H9 (cell line): ENCODE data around the gene AFF1. TPM values are rescaled to one million over a fixed set of nuclear protein-coding genes. Genes with fewer than 3 reads are reported as not detected.

Experiments used
- DNase-seq: peaks from one replicate; pipeline ENCODE4 v3.0.0-alpha.2; 2017
- H2AFZ ChIP-seq: one replicate; pipeline ENCODE4 v1.6.1; 2013; ENCODE audit warnings: mild to moderate bottlenecking, low read length, control low read depth, moderate library complexity
- H2AK5ac ChIP-seq: 2 replicates; pipeline ENCODE4 v1.6.1; 2013; ENCODE audit warnings: low read length, control low read depth, mixed read lengths; ENCODE audit not compliant: insufficient read length
- H2BK120ac ChIP-seq: one replicate; pipeline ENCODE4 v1.6.1; 2013; ENCODE audit warnings: low read depth, mild to moderate bottlenecking, low read length, control low read depth, inconsistent platforms; ENCODE audit not compliant: poor library complexity, severe bottlenecking
- H2BK12ac ChIP-seq: 2 replicates; pipeline ENCODE4 v1.6.1; 2013; ENCODE audit warnings: low read length, control low read depth, mixed read lengths, low read depth; ENCODE audit not compliant: insufficient read length
- H2BK15ac ChIP-seq: 2 replicates; pipeline ENCODE4 v1.6.1; 2013; ENCODE audit warnings: low read depth, low read length, control low read depth
- H2BK20ac ChIP-seq: one replicate; pipeline ENCODE4 v1.6.1; 2013; ENCODE audit warnings: low read depth, mild to moderate bottlenecking, low read length, control low read depth, inconsistent platforms; ENCODE audit not compliant: poor library complexity, severe bottlenecking
- H2BK5ac ChIP-seq: 2 replicates; pipeline ENCODE4 v1.6.1; 2013; ENCODE audit warnings: low read length, control low read depth, mixed read lengths; ENCODE audit not compliant: insufficient read length
- H3K14ac ChIP-seq: 2 replicates; pipeline ENCODE4 v1.6.1; 2013; ENCODE audit warnings: low read length, control low read depth; ENCODE audit not compliant: insufficient read depth
- H3K18ac ChIP-seq: 2 replicates; pipeline ENCODE4 v1.6.1; 2013; ENCODE audit warnings: low read depth, mild to moderate bottlenecking, mixed read lengths, low read length, control low read depth; ENCODE audit not compliant: insufficient read length
- H3K23ac ChIP-seq: 2 replicates; pipeline ENCODE4 v1.6.1; 2013; ENCODE audit warnings: low read length, control low read depth, mixed read lengths, low read depth; ENCODE audit not compliant: insufficient read length
- H3K23me2 ChIP-seq: 2 replicates; pipeline ENCODE4 v1.6.1; 2013; ENCODE audit warnings: low read depth, mild to moderate bottlenecking, mixed read lengths, low read length, control low read depth; ENCODE audit not compliant: insufficient read length, poor library complexity, severe bottlenecking
- H3K27ac ChIP-seq: 2 replicates; pipeline ENCODE4 v1.5.1; 2013; ENCODE audit warnings: low read length, control low read depth, mixed read lengths, low read depth; ENCODE audit not compliant: insufficient read length
- H3K27me3 ChIP-seq: 2 replicates; pipeline ENCODE4 v1.6.1; 2013; ENCODE audit warnings: low read length, control low read depth, inconsistent platforms; ENCODE audit not compliant: insufficient read depth
- H3K4ac ChIP-seq: 2 replicates; pipeline ENCODE4 v1.6.1; 2013; ENCODE audit warnings: low read depth, mild to moderate bottlenecking, control low read depth, inconsistent platforms, low read length, moderate library complexity
- H3K4me1 ChIP-seq: 2 replicates; pipeline ENCODE4 v1.6.1; 2013; ENCODE audit warnings: low read length, control low read depth, inconsistent platforms; ENCODE audit not compliant: insufficient read depth
- H3K4me2 ChIP-seq: 2 replicates; pipeline ENCODE4 v1.6.1; 2013; ENCODE audit warnings: low read length, control low read depth, mixed read lengths; ENCODE audit not compliant: insufficient read length, insufficient read depth
- H3K56ac ChIP-seq: 2 replicates; pipeline ENCODE4 v1.6.1; 2013; ENCODE audit warnings: low read depth, mild to moderate bottlenecking, mixed read lengths, low read length, control low read depth; ENCODE audit not compliant: insufficient read length
- H3K79me1 ChIP-seq: 2 replicates; pipeline ENCODE4 v1.6.1; 2013; ENCODE audit warnings: low read depth, mild to moderate bottlenecking, moderate library complexity, low read length, control low read depth, inconsistent platforms; ENCODE audit not compliant: insufficient read depth, poor library complexity, severe bottlenecking
- H3K79me2 ChIP-seq: 2 replicates; pipeline ENCODE4 v1.6.1; 2013; ENCODE audit warnings: low read length, control low read depth, inconsistent platforms; ENCODE audit not compliant: insufficient read depth
- H3K9ac ChIP-seq: 2 replicates; pipeline ENCODE4 v1.6.1; 2013; ENCODE audit warnings: low read length, control low read depth, mixed read lengths; ENCODE audit not compliant: insufficient read length; ENCODE audit errors: extremely low read depth
- H3K9me3 ChIP-seq: one replicate; pipeline ENCODE4 v1.6.1; 2013; ENCODE audit warnings: low read depth, low read length, inconsistent platforms; ENCODE audit not compliant: control insufficient read depth
- H3T11ph ChIP-seq: one replicate; pipeline ENCODE4 v1.6.1; 2013; ENCODE audit warnings: mild to moderate bottlenecking, low read length, control low read depth, inconsistent platforms
- H4K20me1 ChIP-seq: one replicate; pipeline ENCODE4 v1.6.1; 2013; ENCODE audit not compliant: control insufficient read depth, insufficient read length, insufficient read depth
- H4K5ac ChIP-seq: 2 replicates; pipeline ENCODE4 v1.6.1; 2013; ENCODE audit warnings: low read depth, mild to moderate bottlenecking, mixed read lengths, low read length, control low read depth; ENCODE audit not compliant: insufficient read length
- H4K8ac ChIP-seq: replicated peaks from 2 replicates; pipeline ENCODE4 v1.6.1; 2013; ENCODE audit warnings: low read length, control low read depth, mixed read lengths, low read depth; ENCODE audit not compliant: insufficient read length
- H4K91ac ChIP-seq: 2 replicates; pipeline ENCODE4 v1.6.1; 2013; ENCODE audit warnings: low read depth, mild to moderate bottlenecking, moderate library complexity, mixed read lengths, low read length, control low read depth; ENCODE audit not compliant: insufficient read length
- H3K27ac Mint-ChIP-seq, 3 experiments: 2 replicates in 2 of 3; 3 replicates in 1 of 3; pipeline ENCODE4 v1.8.0; 2020 to 2021; ENCODE audit warnings: mixed read lengths in 3 of 3, mild to moderate bottlenecking in 1 of 3, moderate library complexity in 1 of 3
- H3K27me3 Mint-ChIP-seq: 2 replicates; pipeline ENCODE4 v1.8.0; 2021; ENCODE audit warnings: low read depth, mild to moderate bottlenecking, moderate library complexity, mixed read lengths
- H3K36me3 Mint-ChIP-seq, 3 experiments: 2 replicates in 2 of 3; 3 replicates in 1 of 3; pipeline ENCODE4 v1.8.0; 2020 to 2021; ENCODE audit warnings: low read depth in 3 of 3, mixed read lengths in 3 of 3; ENCODE audit not compliant: insufficient read depth in 1 of 3
- H3K4me1 Mint-ChIP-seq, 2 experiments: 2 replicates each; pipeline ENCODE4 v1.8.0; 2020; ENCODE audit warnings: mixed read lengths in 2 of 2
- H3K4me3 Mint-ChIP-seq, 2 experiments: 2 replicates in 1 of 2; 3 replicates in 1 of 2; pipeline ENCODE4 v1.8.0; 2020 to 2021; ENCODE audit warnings: mild to moderate bottlenecking in 2 of 2, mixed read lengths in 2 of 2, moderate library complexity in 1 of 2
- H3K9me3 Mint-ChIP-seq, 2 experiments: 2 replicates in 1 of 2; 3 replicates in 1 of 2; pipeline ENCODE4 v1.8.0; 2020; ENCODE audit warnings: mild to moderate bottlenecking in 2 of 2, mixed read lengths in 2 of 2, moderate library complexity in 1 of 2
- WGBS: extraction: QIAGEN DNeasy Blood & Tissue Kit; methylation state at CpG from one replicate; pipeline ENCODE4 v1.1.7; 2013; ENCODE audit warnings: missing lambda C conversion rate, low lambda C conversion rate, mixed read lengths; ENCODE audit not compliant: insufficient read length; ENCODE audit errors: extremely low coverage; 5-methylcytosine and 5-hydroxymethylcytosine counted together
- total RNA-seq: library from RNA; stranded (reverse); gene quantifications from 2 replicates; pipeline ENCODE4 v1.2.1, GENCODE V29; 2021
- TF ChIP-seq, protein P1 (sequence below): fragments of 200-600 bp; sonication (generic); conservative IDR thresholded peaks from 3 replicates; pipeline ENCODE4 v1.8.0; 2021; ENCODE audit warnings: antibody characterized with exemption, mild to moderate bottlenecking

The AFF1 gene
- total RNA-seq, 1 experiment from 2014 or later = 74.5 TPM

DNA sequence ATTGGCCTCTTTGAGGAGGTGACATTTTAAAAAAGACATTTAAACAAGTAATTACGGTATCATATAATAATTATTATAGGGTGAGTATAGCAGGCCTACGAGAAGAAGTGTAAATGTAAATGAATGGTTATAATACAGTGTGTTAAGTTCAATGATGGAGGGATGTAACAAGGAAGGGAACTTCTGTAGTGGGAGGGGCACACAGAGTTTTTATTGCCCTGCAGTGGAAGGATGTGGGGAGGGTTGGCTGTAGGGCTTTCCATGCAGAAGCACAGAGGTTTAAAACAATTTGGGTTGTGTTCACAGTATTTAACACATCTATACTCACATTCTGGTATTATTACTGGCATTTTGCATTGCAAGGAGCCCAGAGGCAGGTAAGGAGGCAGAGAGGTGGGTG lies 41.1 kb downstream of the AFF1 start:
- Histone ChIP-seq H4K20me1 (no peaks in the 10 kb centered on the region), H2BK5ac (no peak overlapping the region), H3K9ac (no peak overlapping the region), H4K5ac (no peak overlapping the region), H3K56ac (no peak overlapping the region), H3K4me2 (no peak overlapping the region), H3K79me2 (peaks cover 18% of the 10 kb centered on the region; the same call in 1 of the 2 replicates), H2BK20ac (no peak overlapping the region), H3K27ac (no peak overlapping the region), H4K8ac (no peak overlapping the region), H3K23ac (no peak overlapping the region), H3K18ac (no peak overlapping the region), H3K4me1 (peaks cover 6% of the 10 kb centered on the region; the same call in 1 of the 2 replicates), H2BK120ac (no peak overlapping the region), H2BK15ac (no peak overlapping the region), H3K4ac (no peak overlapping the region), H3K14ac (no peak overlapping the region), H2BK12ac (no peak overlapping the region), H3T11ph (no peak overlapping the region), H3K9me3 (no peaks in the 10 kb centered on the region), H3K23me2 (no peaks in the 10 kb centered on the region), H2AK5ac (no peak overlapping the region), H2AFZ (no peak overlapping the region), H4K91ac (no peak overlapping the region), H3K27me3 (no peaks in the 10 kb centered on the region), H3K79me1 (no peaks in the 10 kb centered on the region)
- WGBS = 100% methylated on average over 2 of the region's 2 CpGs
- Mint-ChIP-seq H3K4me1 (peaks cover 34 to 42% of the 10 kb centered on the region in 2 experiments), H3K9me3 (no peaks in the 10 kb centered on the region), H3K27ac (peak overlapping the region in 1 of 3 experiments; percentile 29; a peak in 2 of 7 replicates), H3K4me3 (no peak overlapping the region), H3K36me3 (peaks cover 0 to 4% (median 0%) of the 10 kb centered on the region in 3 experiments; a peak in 3 of 7 replicates), H3K27me3 (no peaks in the 10 kb centered on the region)
- DNase-seq = no peak
- TF ChIP-seq, protein P1, sequence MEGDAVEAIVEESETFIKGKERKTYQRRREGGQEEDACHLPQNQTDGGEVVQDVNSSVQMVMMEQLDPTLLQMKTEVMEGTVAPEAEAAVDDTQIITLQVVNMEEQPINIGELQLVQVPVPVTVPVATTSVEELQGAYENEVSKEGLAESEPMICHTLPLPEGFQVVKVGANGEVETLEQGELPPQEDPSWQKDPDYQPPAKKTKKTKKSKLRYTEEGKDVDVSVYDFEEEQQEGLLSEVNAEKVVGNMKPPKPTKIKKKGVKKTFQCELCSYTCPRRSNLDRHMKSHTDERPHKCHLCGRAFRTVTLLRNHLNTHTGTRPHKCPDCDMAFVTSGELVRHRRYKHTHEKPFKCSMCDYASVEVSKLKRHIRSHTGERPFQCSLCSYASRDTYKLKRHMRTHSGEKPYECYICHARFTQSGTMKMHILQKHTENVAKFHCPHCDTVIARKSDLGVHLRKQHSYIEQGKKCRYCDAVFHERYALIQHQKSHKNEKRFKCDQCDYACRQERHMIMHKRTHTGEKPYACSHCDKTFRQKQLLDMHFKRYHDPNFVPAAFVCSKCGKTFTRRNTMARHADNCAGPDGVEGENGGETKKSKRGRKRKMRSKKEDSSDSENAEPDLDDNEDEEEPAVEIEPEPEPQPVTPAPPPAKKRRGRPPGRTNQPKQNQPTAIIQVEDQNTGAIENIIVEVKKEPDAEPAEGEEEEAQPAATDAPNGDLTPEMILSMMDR = no peak
